ENCODE results near the gene MNS1. TPM values are rescaled to one million over a fixed set of nuclear protein-coding genes. Genes with fewer than 3 reads are reported as not detected.
"Not testable (repeated sequence)": the region's sequence is repeated elsewhere in the genome, so short reads cannot be mapped to it uniquely, and the experiment has no call there.

Gene MNS1
- total RNA-seq = not detected

GRCh38 chr15:56464893-56465520 lies at the start of gene MNS1:
TSS of gene MNS1 (minus strand) at chr15:56465137. CDS start at chr15:56464972, 165 bp downstream.
- Mint-ChIP-seq H3K36me3 (ENCODE audit: low read depth) (no peaks in the 10 kb centered on the region), H3K9me3 (no peaks in the 10 kb centered on the region), H3K27ac (peak within 1 kb of the TSS; percentile 33), H3K4me3 (peak within 1 kb of the TSS; percentile 89), H3K4me1 (peaks cover 18% of the 10 kb centered on the region), H3K27me3 (peaks cover 23% of the 10 kb centered on the region)
- peak; percentile 94 for ATAC-seq (replicated peaks)

- H3K27ac Mint-ChIP-seq = no peak overlapping the region
- peak overlapping the region; percentile 27 for H3K4me3 Mint-ChIP-seq
- ATAC-seq (replicated peaks) = peak; percentile 65
- H3K4me1 Mint-ChIP-seq = peaks cover 4% of the 10 kb centered on the region
- no peaks in the 10 kb centered on the region for H3K9me3 Mint-ChIP-seq
- peaks cover 27% of the 10 kb centered on the region for H3K27me3 Mint-ChIP-seq
- H3K36me3 Mint-ChIP-seq (ENCODE audit: low read depth) = no peaks in the 10 kb centered on the region
Observed at GRCh38 chr15:56496635-56497034, 31.7 kb upstream of the MNS1 start.

- Mint-ChIP-seq H3K9me3 (no peaks in the 10 kb centered on the region), H3K4me1 (peaks cover 4% of the 10 kb centered on the region), H3K27ac (no peak overlapping the region), H3K27me3 (peaks cover 23% of the 10 kb centered on the region), H3K36me3 (ENCODE audit: low read depth) (no peaks in the 10 kb centered on the region), H3K4me3 (no peak overlapping the region)
- ATAC-seq (replicated peaks) = no peak
Observed at GRCh38 chr15:56495533-56495932, 30.6 kb upstream of the MNS1 start.

- H3K27ac Mint-ChIP-seq = no peak overlapping the region
- H3K4me1 Mint-ChIP-seq = peaks cover 4% of the 10 kb centered on the region
- no peaks in the 10 kb centered on the region for H3K9me3 Mint-ChIP-seq
- peaks cover 18% of the 10 kb centered on the region for H3K27me3 Mint-ChIP-seq
- ATAC-seq (replicated peaks) = no peak
- no peak overlapping the region for H3K4me3 Mint-ChIP-seq
- no peaks in the 10 kb centered on the region for H3K36me3 Mint-ChIP-seq (ENCODE audit: low read depth)
Observed at GRCh38 chr15:56495053-56495452, 30.1 kb upstream of the MNS1 start.

GRCh38 chr15:56492791-56493555 lies 28.0 kb upstream of the MNS1 start:
- H3K27me3 Mint-ChIP-seq = peaks cover 8% of the 10 kb centered on the region
- H3K9me3 Mint-ChIP-seq = no peaks in the 10 kb centered on the region
- H3K4me1 Mint-ChIP-seq = peaks cover 4% of the 10 kb centered on the region
- no peaks in the 10 kb centered on the region for H3K36me3 Mint-ChIP-seq (ENCODE audit: low read depth)
- H3K4me3 Mint-ChIP-seq = no peak overlapping the region
- no peak overlapping the region for H3K27ac Mint-ChIP-seq
- no peak for ATAC-seq (replicated peaks)

GRCh38 chr15:56492236-56492635 lies 27.3 kb upstream of the MNS1 start:
- no peak overlapping the region for H3K27ac Mint-ChIP-seq
- no peaks in the 10 kb centered on the region for H3K36me3 Mint-ChIP-seq (ENCODE audit: low read depth)
- no peak for ATAC-seq (replicated peaks)
- H3K4me1 Mint-ChIP-seq = peaks cover 4% of the 10 kb centered on the region
- H3K9me3 Mint-ChIP-seq = no peaks in the 10 kb centered on the region
- no peak overlapping the region for H3K4me3 Mint-ChIP-seq
- H3K27me3 Mint-ChIP-seq = peaks cover 8% of the 10 kb centered on the region

- no peaks in the 10 kb centered on the region for H3K36me3 Mint-ChIP-seq (ENCODE audit: low read depth)
- H3K4me3 Mint-ChIP-seq = no peak overlapping the region
- no peaks in the 10 kb centered on the region for H3K4me1 Mint-ChIP-seq
- no peak overlapping the region for H3K27ac Mint-ChIP-seq
- no peaks in the 10 kb centered on the region for H3K9me3 Mint-ChIP-seq
- peaks cover 3% of the 10 kb centered on the region for H3K27me3 Mint-ChIP-seq
- peak; percentile 62 for ATAC-seq (replicated peaks)
Observed at GRCh38 chr15:56491110-56491722, 26.3 kb upstream of the MNS1 start.

GRCh38 chr15:56490461-56490860 lies 25.5 kb upstream of the MNS1 start:
- Mint-ChIP-seq H3K27ac (no peak overlapping the region), H3K4me1 (no peaks in the 10 kb centered on the region), H3K9me3 (no peaks in the 10 kb centered on the region), H3K36me3 (ENCODE audit: low read depth) (no peaks in the 10 kb centered on the region), H3K27me3 (peaks cover 3% of the 10 kb centered on the region), H3K4me3 (no peak overlapping the region)
- no peak for ATAC-seq (replicated peaks)

- H3K27me3 Mint-ChIP-seq; H3K4me1 Mint-ChIP-seq; H3K4me3 Mint-ChIP-seq; H3K9me3 Mint-ChIP-seq; ATAC-seq (replicated peaks); H3K36me3 Mint-ChIP-seq (ENCODE audit: low read depth); H3K27ac Mint-ChIP-seq: not testable (repeated sequence)
Observed at GRCh38 chr15:56486206-56486605, 21.3 kb upstream of the MNS1 start.

- not testable (repeated sequence) for H3K4me1 Mint-ChIP-seq; H3K4me3 Mint-ChIP-seq; H3K9me3 Mint-ChIP-seq; H3K36me3 Mint-ChIP-seq (ENCODE audit: low read depth); H3K27ac Mint-ChIP-seq; H3K27me3 Mint-ChIP-seq; ATAC-seq (replicated peaks)
Observed at GRCh38 chr15:56485426-56485825, 20.5 kb upstream of the MNS1 start.

- no peak overlapping the region for H3K4me3 Mint-ChIP-seq
- peaks cover 3% of the 10 kb centered on the region for H3K27me3 Mint-ChIP-seq
- H3K27ac Mint-ChIP-seq = no peak overlapping the region
- no peak for ATAC-seq (replicated peaks)
- H3K36me3 Mint-ChIP-seq (ENCODE audit: low read depth) = no peaks in the 10 kb centered on the region
- H3K4me1 Mint-ChIP-seq = no peaks in the 10 kb centered on the region
- H3K9me3 Mint-ChIP-seq = peaks cover 2% of the 10 kb centered on the region
Observed at GRCh38 chr15:56484287-56484686, 19.4 kb upstream of the MNS1 start.

- Mint-ChIP-seq H3K4me3 (no peak overlapping the region), H3K27ac (no peak overlapping the region), H3K36me3 (ENCODE audit: low read depth) (no peaks in the 10 kb centered on the region), H3K9me3 (peaks cover 6% of the 10 kb centered on the region), H3K27me3 (peaks cover 12% of the 10 kb centered on the region), H3K4me1 (no peaks in the 10 kb centered on the region)
- no peak for ATAC-seq (replicated peaks)
Observed at GRCh38 chr15:56475351-56475750, 10.4 kb upstream of the MNS1 start.

GRCh38 chr15:56473017-56473416 lies 8.1 kb upstream of the MNS1 start:
- H3K9me3 Mint-ChIP-seq = no peaks in the 10 kb centered on the region
- peaks cover 8% of the 10 kb centered on the region for H3K4me1 Mint-ChIP-seq
- H3K4me3 Mint-ChIP-seq = no peak overlapping the region
- peaks cover under 1% of the 10 kb centered on the region for H3K27me3 Mint-ChIP-seq
- no peak overlapping the region for H3K27ac Mint-ChIP-seq
- ATAC-seq (replicated peaks) = no peak
- no peaks in the 10 kb centered on the region for H3K36me3 Mint-ChIP-seq (ENCODE audit: low read depth)

GRCh38 chr15:56472278-56472677 lies 7.3 kb upstream of the MNS1 start:
- H3K36me3 Mint-ChIP-seq (ENCODE audit: low read depth) = no peaks in the 10 kb centered on the region

More at GRCh38 chr15:56472278-56472677, 7.3 kb upstream of the MNS1 start:
- Mint-ChIP-seq H3K27ac (no peak overlapping the region), H3K4me3 (no peak overlapping the region), H3K9me3 (no peaks in the 10 kb centered on the region), H3K27me3 (peaks cover 1% of the 10 kb centered on the region), H3K4me1 (peaks cover 10% of the 10 kb centered on the region)
- ATAC-seq (replicated peaks) = no peak

All from activated T-helper 17 cell treated with anti-CD3 and anti-CD28 coated beads, Interleukin-2, amount 50 U/mL, for 72 hours (primary cell).